Endothelial cell (in vitro differentiated cells): ENCODE data around the gene LRP2. TPM values are rescaled to one million over a fixed set of nuclear protein-coding genes. Genes with fewer than 3 reads are reported as not detected.

Experiments
- DNase-seq: peaks from one replicate; pipeline ENCODE4 v3.0.0; 2021; ENCODE audit warnings: low spot score
- H3K27ac Mint-ChIP-seq: one replicate; pipeline ENCODE4 v1.8.0; 2021; ENCODE audit warnings: mixed read lengths, inconsistent platforms; ENCODE audit not compliant: unreplicated experiment
- H3K27me3 Mint-ChIP-seq: one replicate; pipeline ENCODE4 v1.8.0; 2021; ENCODE audit warnings: mild to moderate bottlenecking, moderate library complexity, mixed read lengths, inconsistent platforms; ENCODE audit not compliant: unreplicated experiment
- H3K36me3 Mint-ChIP-seq: one replicate; pipeline ENCODE4 v1.8.0; 2021; ENCODE audit warnings: mild to moderate bottlenecking, low read depth, mixed read lengths, inconsistent platforms; ENCODE audit not compliant: unreplicated experiment
- H3K4me1 Mint-ChIP-seq: one replicate; pipeline ENCODE4 v1.8.0; 2021; ENCODE audit warnings: mild to moderate bottlenecking, mixed read lengths, inconsistent platforms; ENCODE audit not compliant: unreplicated experiment
- H3K4me3 Mint-ChIP-seq: one replicate; pipeline ENCODE4 v1.8.0; 2021; ENCODE audit warnings: mild to moderate bottlenecking, mixed read lengths, inconsistent platforms; ENCODE audit not compliant: unreplicated experiment
- H3K9me3 Mint-ChIP-seq: one replicate; pipeline ENCODE4 v1.8.0; 2021; ENCODE audit warnings: mixed read lengths, inconsistent platforms; ENCODE audit not compliant: unreplicated experiment
- total RNA-seq: library from RNA; stranded (reverse); fragmentation: NEBNext Ultra II Directional; extraction: Animal tissue kit (Norgen Biotek cat#: 25700); gene quantifications from one replicate; pipeline ENCODE4 v1.2.1, GENCODE V29; 2021; ENCODE audit not compliant: unreplicated experiment
- TF ChIP-seq, protein P1 (sequence below): fragments of 200-600 bp; sonication (generic); IDR thresholded peaks from one replicate; pipeline ENCODE4 v1.5.0; 2021; ENCODE audit warnings: antibody characterized with exemption; ENCODE audit not compliant: unreplicated experiment

Gene LRP2
- total RNA-seq, 1 donor from 2014 or later, result 0.23 TPM

- Mint-ChIP-seq H3K9me3 (no peaks in the 10 kb centered on the region), H3K4me1 (no peaks in the 10 kb centered on the region), H3K36me3 (no peaks in the 10 kb centered on the region), H3K27ac (no peak overlapping the region), H3K4me3 (no peak overlapping the region), H3K27me3 (no peaks in the 10 kb centered on the region)
- DNase-seq, result no peak
- TF ChIP-seq, protein P1, sequence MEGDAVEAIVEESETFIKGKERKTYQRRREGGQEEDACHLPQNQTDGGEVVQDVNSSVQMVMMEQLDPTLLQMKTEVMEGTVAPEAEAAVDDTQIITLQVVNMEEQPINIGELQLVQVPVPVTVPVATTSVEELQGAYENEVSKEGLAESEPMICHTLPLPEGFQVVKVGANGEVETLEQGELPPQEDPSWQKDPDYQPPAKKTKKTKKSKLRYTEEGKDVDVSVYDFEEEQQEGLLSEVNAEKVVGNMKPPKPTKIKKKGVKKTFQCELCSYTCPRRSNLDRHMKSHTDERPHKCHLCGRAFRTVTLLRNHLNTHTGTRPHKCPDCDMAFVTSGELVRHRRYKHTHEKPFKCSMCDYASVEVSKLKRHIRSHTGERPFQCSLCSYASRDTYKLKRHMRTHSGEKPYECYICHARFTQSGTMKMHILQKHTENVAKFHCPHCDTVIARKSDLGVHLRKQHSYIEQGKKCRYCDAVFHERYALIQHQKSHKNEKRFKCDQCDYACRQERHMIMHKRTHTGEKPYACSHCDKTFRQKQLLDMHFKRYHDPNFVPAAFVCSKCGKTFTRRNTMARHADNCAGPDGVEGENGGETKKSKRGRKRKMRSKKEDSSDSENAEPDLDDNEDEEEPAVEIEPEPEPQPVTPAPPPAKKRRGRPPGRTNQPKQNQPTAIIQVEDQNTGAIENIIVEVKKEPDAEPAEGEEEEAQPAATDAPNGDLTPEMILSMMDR, result no peak
Measured at GRCh38 chr2:169372561-169372960, 10.2 kb upstream of the LRP2 start.

- Mint-ChIP-seq H3K9me3 (no peaks in the 10 kb centered on the region), H3K27ac (no peak overlapping the region), H3K36me3 (peaks cover 9% of the 10 kb centered on the region), H3K27me3 (peaks cover 28% of the 10 kb centered on the region), H3K4me3 (no peak overlapping the region), H3K4me1 (peaks cover 28% of the 10 kb centered on the region)
- TF ChIP-seq, protein P1, result no peak
- DNase-seq, result no peak
Measured at GRCh38 chr2:169366066-169366465, 3.7 kb upstream of the LRP2 start.

GRCh38 chr2:169365029-169365480 lies 2.7 kb upstream of the LRP2 start:
- no peak for DNase-seq

GRCh38 chr2:169363560-169364150 lies 1.3 kb upstream of the LRP2 start:
- TF ChIP-seq, protein P1, result no peak
- H3K4me3 Mint-ChIP-seq, result peak overlapping the region; percentile 86

More at GRCh38 chr2:169365029-169365480, 2.7 kb upstream of the LRP2 start:
- no peaks in the 10 kb centered on the region for H3K9me3 Mint-ChIP-seq
- TF ChIP-seq, protein P1, result no peak
- H3K4me3 Mint-ChIP-seq, result peak overlapping the region; percentile 86
- peaks cover 9% of the 10 kb centered on the region for H3K36me3 Mint-ChIP-seq
- H3K27ac Mint-ChIP-seq, result no peak overlapping the region
- H3K27me3 Mint-ChIP-seq, result peaks cover 32% of the 10 kb centered on the region
- peaks cover 29% of the 10 kb centered on the region for H3K4me1 Mint-ChIP-seq

GRCh38 chr2:169362894-169363559 lies 693 bp upstream of the LRP2 start:
- Mint-ChIP-seq H3K4me1 (peaks cover 29% of the 10 kb centered on the region), H3K9me3 (no peaks in the 10 kb centered on the region), H3K27me3 (peaks cover 32% of the 10 kb centered on the region), H3K4me3 (peak overlapping the region; percentile 86), H3K36me3 (peaks cover 9% of the 10 kb centered on the region), H3K27ac (peak overlapping the region; percentile 81)
- TF ChIP-seq, protein P1, result no peak
- DNase-seq, result no peak

More at GRCh38 chr2:169363560-169364150, 1.3 kb upstream of the LRP2 start:
- DNase-seq, result peak; percentile 10
- H3K4me1 Mint-ChIP-seq, result peaks cover 29% of the 10 kb centered on the region
- H3K9me3 Mint-ChIP-seq, result no peaks in the 10 kb centered on the region
- H3K27ac Mint-ChIP-seq, result no peak overlapping the region
- peaks cover 32% of the 10 kb centered on the region for H3K27me3 Mint-ChIP-seq
- peaks cover 9% of the 10 kb centered on the region for H3K36me3 Mint-ChIP-seq
